ENCODE measurements around the gene RAB5A. TPM values are rescaled to one million over a fixed set of nuclear protein-coding genes. Genes with fewer than 3 reads are reported as not detected.

RAB5A gene
- total RNA-seq, 1 donor from 2014 or later, result 45.2 TPM

DNA sequence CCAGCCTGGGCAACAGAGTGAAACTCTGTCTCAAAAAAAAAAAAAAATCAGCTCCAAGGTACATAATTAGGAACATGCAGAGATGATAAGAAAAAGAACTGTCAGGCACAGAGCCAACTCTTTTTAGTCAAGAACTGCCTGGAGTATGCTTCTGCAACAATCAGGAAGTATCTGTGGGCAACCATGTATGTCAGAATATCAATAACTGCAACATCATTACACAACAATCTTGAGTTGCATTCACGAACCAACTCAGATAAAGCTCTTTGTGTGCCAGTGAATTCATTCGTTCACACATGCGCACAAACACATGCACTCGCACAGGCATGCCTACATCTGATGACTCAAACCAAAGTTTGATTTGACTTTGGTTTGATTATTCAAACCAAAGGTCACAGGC, 45.0 kb upstream of the RAB5A start:
- Mint-ChIP-seq H3K4me1 (no peaks in the 10 kb centered on the region), H3K27me3 (peaks cover 1% of the 10 kb centered on the region), H3K27ac (no peak overlapping the region), H3K9me3 (no peaks in the 10 kb centered on the region), H3K36me3 (ENCODE audit: low read depth) (no peaks in the 10 kb centered on the region), H3K4me3 (no peak overlapping the region)
- no peak for ATAC-seq (ENCODE audit: low read depth)
- intact Hi-C loops (cut with micrococcal nuclease), result no loop called here
- no peak for DNase-seq
- CTCF ChIA-PET, result no interaction called here
- POLR2A ChIA-PET, result no interaction called here
- TF ChIP-seq, protein P1, sequence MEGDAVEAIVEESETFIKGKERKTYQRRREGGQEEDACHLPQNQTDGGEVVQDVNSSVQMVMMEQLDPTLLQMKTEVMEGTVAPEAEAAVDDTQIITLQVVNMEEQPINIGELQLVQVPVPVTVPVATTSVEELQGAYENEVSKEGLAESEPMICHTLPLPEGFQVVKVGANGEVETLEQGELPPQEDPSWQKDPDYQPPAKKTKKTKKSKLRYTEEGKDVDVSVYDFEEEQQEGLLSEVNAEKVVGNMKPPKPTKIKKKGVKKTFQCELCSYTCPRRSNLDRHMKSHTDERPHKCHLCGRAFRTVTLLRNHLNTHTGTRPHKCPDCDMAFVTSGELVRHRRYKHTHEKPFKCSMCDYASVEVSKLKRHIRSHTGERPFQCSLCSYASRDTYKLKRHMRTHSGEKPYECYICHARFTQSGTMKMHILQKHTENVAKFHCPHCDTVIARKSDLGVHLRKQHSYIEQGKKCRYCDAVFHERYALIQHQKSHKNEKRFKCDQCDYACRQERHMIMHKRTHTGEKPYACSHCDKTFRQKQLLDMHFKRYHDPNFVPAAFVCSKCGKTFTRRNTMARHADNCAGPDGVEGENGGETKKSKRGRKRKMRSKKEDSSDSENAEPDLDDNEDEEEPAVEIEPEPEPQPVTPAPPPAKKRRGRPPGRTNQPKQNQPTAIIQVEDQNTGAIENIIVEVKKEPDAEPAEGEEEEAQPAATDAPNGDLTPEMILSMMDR (IDR thresholded peaks at IDR 0.05), result no peak

DNA sequence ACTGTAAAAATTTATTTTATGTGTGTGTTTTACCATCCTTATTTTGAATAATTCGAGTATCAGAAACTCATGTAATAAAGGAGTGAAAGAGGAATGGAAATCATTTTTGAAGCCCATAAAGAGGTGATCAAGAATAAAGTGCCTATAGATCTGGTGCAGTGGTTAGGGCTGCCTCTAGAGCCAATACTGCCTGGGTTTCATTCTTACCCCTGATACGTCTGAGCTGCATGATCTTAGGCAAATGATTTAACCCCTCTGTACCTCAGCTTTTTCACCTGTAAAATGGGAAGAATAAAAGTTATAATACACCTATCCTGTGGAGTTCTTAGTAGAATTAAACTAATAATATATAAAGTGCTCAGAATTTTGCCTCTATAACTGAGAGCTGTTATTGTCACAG, 43.2 kb upstream of the RAB5A start:
- Mint-ChIP-seq H3K27me3 (peaks cover 1% of the 10 kb centered on the region), H3K27ac (no peak overlapping the region), H3K9me3 (no peaks in the 10 kb centered on the region), H3K4me3 (no peak overlapping the region), H3K36me3 (ENCODE audit: low read depth) (no peaks in the 10 kb centered on the region), H3K4me1 (no peaks in the 10 kb centered on the region)
- intact Hi-C loops (cut with micrococcal nuclease), result no loop called here
- POLR2A ChIA-PET, result no interaction called here
- TF ChIP-seq, protein P1 (IDR thresholded peaks at IDR 0.05), result no peak
- CTCF ChIA-PET, result no interaction called here
- ATAC-seq (ENCODE audit: low read depth), result no peak
- no peak for DNase-seq

DNA sequence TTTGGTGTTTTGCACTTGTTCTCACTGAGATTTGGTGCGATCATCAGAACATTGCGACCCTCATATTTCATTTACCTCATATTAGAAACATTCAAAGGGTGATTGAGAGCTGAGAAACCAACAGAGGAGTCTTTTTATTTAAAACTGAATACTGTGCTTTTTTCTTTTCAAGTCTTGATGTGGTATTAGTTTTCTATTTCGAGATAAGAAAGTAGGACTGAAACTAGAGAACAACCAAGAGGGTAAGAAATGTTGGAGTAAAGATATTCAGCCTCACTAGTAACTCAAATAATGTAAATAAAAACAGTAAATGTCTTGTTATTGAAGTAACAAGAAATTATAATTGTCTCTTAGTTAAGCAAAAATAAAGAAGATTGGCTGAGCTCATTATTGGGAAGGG, 39.4 kb upstream of the RAB5A start:
- H3K27ac Mint-ChIP-seq, result no peak overlapping the region
- ChIA-PET POLR2A (no interaction called here), CTCF (no interaction called here)
- intact Hi-C loops (cut with micrococcal nuclease), result no loop called here
- H3K27me3 Mint-ChIP-seq, result no peaks in the 10 kb centered on the region
- no peaks in the 10 kb centered on the region for H3K36me3 Mint-ChIP-seq (ENCODE audit: low read depth)
- ATAC-seq (ENCODE audit: low read depth) (no peak), DNase-seq (no peak)
- peaks cover 12% of the 10 kb centered on the region for H3K9me3 Mint-ChIP-seq
- no peak overlapping the region for H3K4me3 Mint-ChIP-seq
- no peaks in the 10 kb centered on the region for H3K4me1 Mint-ChIP-seq
- TF ChIP-seq, protein P1 (IDR thresholded peaks at IDR 0.05), result no peak

DNA sequence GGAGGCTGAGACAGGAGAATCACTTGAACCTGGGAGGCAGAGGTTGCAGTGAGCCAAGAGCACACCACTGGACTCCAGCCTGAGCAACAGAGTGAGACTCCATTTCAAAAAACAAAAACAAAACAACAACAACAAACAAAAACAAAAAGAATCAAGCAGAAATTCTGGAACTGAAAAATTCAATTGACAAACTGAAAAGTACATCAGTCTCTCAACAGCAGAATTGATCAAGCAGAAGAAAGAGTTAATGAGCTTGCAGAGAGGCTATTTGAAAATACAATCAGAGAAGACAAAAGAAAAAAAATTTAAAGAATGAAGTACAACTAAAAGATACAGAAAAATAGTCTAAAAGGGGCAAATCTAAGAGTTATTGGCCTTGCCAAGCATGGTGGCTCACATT, 35.4 kb upstream of the RAB5A start:
- intact Hi-C loops (cut with micrococcal nuclease), result no loop called here
- DNase-seq, result no peak
- ATAC-seq (ENCODE audit: low read depth), result no peak
- Mint-ChIP-seq H3K36me3 (ENCODE audit: low read depth) (no peaks in the 10 kb centered on the region), H3K4me1 (no peaks in the 10 kb centered on the region), H3K27ac (no peak overlapping the region), H3K9me3 (peaks cover 18% of the 10 kb centered on the region), H3K4me3 (no peak overlapping the region), H3K27me3 (no peaks in the 10 kb centered on the region)
- POLR2A ChIA-PET, result no interaction called here
- TF ChIP-seq, protein P1 (IDR thresholded peaks at IDR 0.05), result no peak
- CTCF ChIA-PET, result no interaction called here

DNA sequence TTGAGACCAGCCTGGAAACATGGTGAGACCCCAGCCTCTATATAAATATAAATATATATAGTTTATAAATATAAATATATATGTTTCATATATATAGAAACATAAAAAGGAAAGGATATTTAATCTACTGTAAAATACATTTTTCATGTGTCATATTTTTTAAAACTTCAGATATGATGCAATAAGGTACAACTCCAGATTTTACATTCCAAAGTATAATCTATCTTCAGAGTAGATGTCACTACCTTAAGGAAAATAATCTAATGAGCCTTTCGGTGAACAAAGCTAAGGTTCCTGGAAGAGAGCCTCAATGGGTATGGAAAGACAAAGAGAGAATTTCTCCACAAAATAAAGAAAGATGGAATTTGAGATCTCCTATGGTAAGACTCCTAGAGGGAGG, 29.7 kb upstream of the RAB5A start:
- Mint-ChIP-seq H3K4me3 (no peak overlapping the region), H3K4me1 (no peaks in the 10 kb centered on the region), H3K36me3 (ENCODE audit: low read depth) (no peaks in the 10 kb centered on the region), H3K27me3 (no peaks in the 10 kb centered on the region), H3K27ac (no peak overlapping the region), H3K9me3 (peaks cover 6% of the 10 kb centered on the region)
- no peak for DNase-seq
- no peak for ATAC-seq (ENCODE audit: low read depth)
- TF ChIP-seq, protein P1 (IDR thresholded peaks at IDR 0.05), result no peak
- intact Hi-C loops (cut with micrococcal nuclease), result no loop called here
- ChIA-PET CTCF (no interaction called here), POLR2A (no interaction called here)

Measured in activated B cell treated with CpG ODN at 0.5 μM for 24 hours (primary cell).